ENCODE results near the gene GLIPR2. TPM values are rescaled to one million over a fixed set of nuclear protein-coding genes. Genes with fewer than 3 reads are reported as not detected.

GLIPR2 gene
- polyA plus RNA-seq, 4 donors = 3.4 to 22.3 (median 14.8) TPM

- WGBS, 3 donors = 89 to 95% (median 93%) methylated on average over 3 of the region's 3 CpGs
- Histone ChIP-seq H3K4me3 (ENCODE audit: low read depth in 1 of 3, low read length in 3 of 3) (no peak overlapping the region), H3K27me3 (ENCODE audit: control insufficient read depth in 3 of 3, insufficient read depth in 3 of 3, low read length in 3 of 3) (no peaks in the 10 kb centered on the region), H3K9me3 (ENCODE audit: control insufficient read depth in 2 of 2, insufficient read depth in 1 of 2, low read depth in 1 of 2, low read length in 1 of 2) (no peaks in the 10 kb centered on the region), H3K36me3 (ENCODE audit: control insufficient read depth in 3 of 3, insufficient read depth in 2 of 3, low read depth in 1 of 3, low read length in 3 of 3) (peaks cover 0 to 2% (median 2%) of the 10 kb centered on the region in 3 donors), H3K4me1 (ENCODE audit: control insufficient read depth in 3 of 3, insufficient read depth in 2 of 3, low read depth in 1 of 3, low read length in 2 of 3) (no peaks in the 10 kb centered on the region), H3K27ac (ENCODE audit: low read depth in 1 of 3, low read length in 2 of 3) (no peak overlapping the region)
- FAIRE-seq = no peak
- no peak for DNase-seq
Observed at GRCh38 chr9:36116593-36116992, 19.9 kb upstream of the GLIPR2 start.

- no peak for FAIRE-seq
- WGBS, 3 donors = 94 to 98% (median 97%) methylated on average over 2 of the region's 2 CpGs
- H3K4me1 ChIP-seq (ENCODE audit: control insufficient read depth in 3 of 3, insufficient read depth in 2 of 3, low read depth in 1 of 3, low read length in 2 of 3) = no peaks in the 10 kb centered on the region
Observed at GRCh38 chr9:36118201-36118600, 18.3 kb upstream of the GLIPR2 start.

GRCh38 chr9:36118706-36119105 lies 17.8 kb upstream of the GLIPR2 start:
- DNase-seq = no peak
- Histone ChIP-seq H3K4me3 (ENCODE audit: low read depth in 1 of 3, low read length in 3 of 3) (no peak overlapping the region), H3K36me3 (ENCODE audit: control insufficient read depth in 3 of 3, insufficient read depth in 2 of 3, low read depth in 1 of 3, low read length in 3 of 3) (peaks cover 0 to 2% (median 0%) of the 10 kb centered on the region in 3 donors), H3K9me3 (ENCODE audit: control insufficient read depth in 2 of 2, insufficient read depth in 1 of 2, low read depth in 1 of 2, low read length in 1 of 2) (no peaks in the 10 kb centered on the region), H3K27ac (ENCODE audit: low read depth in 1 of 3, low read length in 2 of 3) (no peak overlapping the region), H3K4me1 (ENCODE audit: control insufficient read depth in 3 of 3, insufficient read depth in 2 of 3, low read depth in 1 of 3, low read length in 2 of 3) (no peaks in the 10 kb centered on the region), H3K27me3 (ENCODE audit: control insufficient read depth in 3 of 3, insufficient read depth in 3 of 3, low read length in 3 of 3) (no peaks in the 10 kb centered on the region)
- 91 to 93% (median 91%) methylated on average over 15 of the region's 15 CpGs for WGBS, 3 donors
- FAIRE-seq = no peak

More at GRCh38 chr9:36118201-36118600, 18.3 kb upstream of the GLIPR2 start:
- Histone ChIP-seq H3K4me3 (ENCODE audit: low read depth in 1 of 3, low read length in 3 of 3) (no peak overlapping the region), H3K27ac (ENCODE audit: low read depth in 1 of 3, low read length in 2 of 3) (no peak overlapping the region), H3K9me3 (ENCODE audit: control insufficient read depth in 2 of 2, insufficient read depth in 1 of 2, low read depth in 1 of 2, low read length in 1 of 2) (no peaks in the 10 kb centered on the region), H3K27me3 (ENCODE audit: control insufficient read depth in 3 of 3, insufficient read depth in 3 of 3, low read length in 3 of 3) (no peaks in the 10 kb centered on the region), H3K36me3 (ENCODE audit: control insufficient read depth in 3 of 3, insufficient read depth in 2 of 3, low read depth in 1 of 3, low read length in 3 of 3) (peaks cover 0 to 2% (median 0%) of the 10 kb centered on the region in 3 donors)
- no peak for DNase-seq

GRCh38 chr9:36119476-36119875 lies 17.1 kb upstream of the GLIPR2 start:
- Histone ChIP-seq H3K27me3 (ENCODE audit: control insufficient read depth in 3 of 3, insufficient read depth in 3 of 3, low read length in 3 of 3) (no peaks in the 10 kb centered on the region), H3K9me3 (ENCODE audit: control insufficient read depth in 2 of 2, insufficient read depth in 1 of 2, low read depth in 1 of 2, low read length in 1 of 2) (no peaks in the 10 kb centered on the region), H3K27ac (ENCODE audit: low read depth in 1 of 3, low read length in 2 of 3) (no peak overlapping the region), H3K4me1 (ENCODE audit: control insufficient read depth in 3 of 3, insufficient read depth in 2 of 3, low read depth in 1 of 3, low read length in 2 of 3) (no peaks in the 10 kb centered on the region), H3K36me3 (ENCODE audit: control insufficient read depth in 3 of 3, insufficient read depth in 2 of 3, low read depth in 1 of 3, low read length in 3 of 3) (peaks cover 0 to 2% (median 0%) of the 10 kb centered on the region in 3 donors), H3K4me3 (ENCODE audit: low read depth in 1 of 3, low read length in 3 of 3) (no peak overlapping the region)
- FAIRE-seq (no peak), DNase-seq (no peak)
- WGBS, 3 donors = 76 to 80% (median 79%) methylated on average over 7 of the region's 7 CpGs

- H3K4me1 ChIP-seq (ENCODE audit: control insufficient read depth in 3 of 3, insufficient read depth in 2 of 3, low read depth in 1 of 3, low read length in 2 of 3) = peaks cover 0 to 9% (median 3%) of the 10 kb centered on the region in 3 donors
- DNase-seq (no peak), FAIRE-seq (no peak)
- no peak overlapping the region for H3K4me3 ChIP-seq (ENCODE audit: low read depth in 1 of 3, low read length in 3 of 3)
- 46 to 77% (median 47%) methylated on average over 4 of the region's 4 CpGs for WGBS, 3 donors
- no peaks in the 10 kb centered on the region for H3K27me3 ChIP-seq (ENCODE audit: control insufficient read depth in 3 of 3, insufficient read depth in 3 of 3, low read length in 3 of 3)
- no peak overlapping the region for H3K27ac ChIP-seq (ENCODE audit: low read depth in 1 of 3, low read length in 2 of 3)
- H3K36me3 ChIP-seq (ENCODE audit: control insufficient read depth in 3 of 3, insufficient read depth in 2 of 3, low read depth in 1 of 3, low read length in 3 of 3) = peaks cover 0 to 2% (median 0%) of the 10 kb centered on the region in 3 donors
- H3K9me3 ChIP-seq (ENCODE audit: control insufficient read depth in 2 of 2, insufficient read depth in 1 of 2, low read depth in 1 of 2, low read length in 1 of 2) = no peaks in the 10 kb centered on the region
Observed at GRCh38 chr9:36120705-36121104, 15.8 kb upstream of the GLIPR2 start.

GRCh38 chr9:36121971-36122370 lies 14.6 kb upstream of the GLIPR2 start:
- 91 to 94% (median 93%) methylated on average over 7 of the region's 7 CpGs for WGBS, 3 donors
- no peak for FAIRE-seq
- Histone ChIP-seq H3K4me1 (ENCODE audit: control insufficient read depth in 3 of 3, insufficient read depth in 2 of 3, low read depth in 1 of 3, low read length in 2 of 3) (peaks cover 0 to 22% (median 3%) of the 10 kb centered on the region in 3 donors), H3K27ac (ENCODE audit: low read depth in 1 of 3, low read length in 2 of 3) (no peak overlapping the region), H3K4me3 (ENCODE audit: low read depth in 1 of 3, low read length in 3 of 3) (no peak overlapping the region), H3K9me3 (ENCODE audit: control insufficient read depth in 2 of 2, insufficient read depth in 1 of 2, low read depth in 1 of 2, low read length in 1 of 2) (no peaks in the 10 kb centered on the region), H3K27me3 (ENCODE audit: control insufficient read depth in 3 of 3, insufficient read depth in 3 of 3, low read length in 3 of 3) (no peaks in the 10 kb centered on the region), H3K36me3 (ENCODE audit: control insufficient read depth in 3 of 3, insufficient read depth in 2 of 3, low read depth in 1 of 3, low read length in 3 of 3) (peaks cover 0 to 2% (median 0%) of the 10 kb centered on the region in 3 donors)
- DNase-seq = no peak

- Histone ChIP-seq H3K27ac (ENCODE audit: low read depth in 1 of 3, low read length in 2 of 3) (no peak overlapping the region), H3K4me3 (ENCODE audit: low read depth in 1 of 3, low read length in 3 of 3) (no peak overlapping the region), H3K4me1 (ENCODE audit: control insufficient read depth in 3 of 3, insufficient read depth in 2 of 3, low read depth in 1 of 3, low read length in 2 of 3) (peaks cover 0 to 23% (median 13%) of the 10 kb centered on the region in 3 donors), H3K27me3 (ENCODE audit: control insufficient read depth in 3 of 3, insufficient read depth in 3 of 3, low read length in 3 of 3) (no peaks in the 10 kb centered on the region), H3K9me3 (ENCODE audit: control insufficient read depth in 2 of 2, insufficient read depth in 1 of 2, low read depth in 1 of 2, low read length in 1 of 2) (no peaks in the 10 kb centered on the region), H3K36me3 (ENCODE audit: control insufficient read depth in 3 of 3, insufficient read depth in 2 of 3, low read depth in 1 of 3, low read length in 3 of 3) (peaks cover 0 to 2% (median 0%) of the 10 kb centered on the region in 3 donors)
- DNase-seq (no peak), FAIRE-seq (no peak)
- WGBS, 3 donors = 93 to 100% (median 96%) methylated on average over 2 of the region's 2 CpGs
Observed at GRCh38 chr9:36123515-36123914, 13.0 kb upstream of the GLIPR2 start.

GRCh38 chr9:36125062-36125855 lies 11.3 kb upstream of the GLIPR2 start:
- Histone ChIP-seq H3K27me3 (ENCODE audit: control insufficient read depth in 3 of 3, insufficient read depth in 3 of 3, low read length in 3 of 3) (no peaks in the 10 kb centered on the region), H3K9me3 (ENCODE audit: control insufficient read depth in 2 of 2, insufficient read depth in 1 of 2, low read depth in 1 of 2, low read length in 1 of 2) (no peaks in the 10 kb centered on the region), H3K4me3 (ENCODE audit: low read depth in 1 of 3, low read length in 3 of 3) (no peak overlapping the region), H3K27ac (ENCODE audit: low read depth in 1 of 3, low read length in 2 of 3) (no peak overlapping the region), H3K36me3 (ENCODE audit: control insufficient read depth in 3 of 3, insufficient read depth in 2 of 3, low read depth in 1 of 3, low read length in 3 of 3) (no peaks in the 10 kb centered on the region), H3K4me1 (ENCODE audit: control insufficient read depth in 3 of 3, insufficient read depth in 2 of 3, low read depth in 1 of 3, low read length in 2 of 3) (peaks cover 0 to 23% (median 13%) of the 10 kb centered on the region in 3 donors)
- peak in 1 of 2 donors; percentile 51 for DNase-seq
- WGBS, 3 donors = 66 to 79% (median 69%) methylated on average over 10 of the region's 10 CpGs
- FAIRE-seq = no peak
